ENCODE measurements around the gene ANKS1B. TPM values are rescaled to one million over a fixed set of nuclear protein-coding genes. Genes with fewer than 3 reads are reported as not detected.

Gene ANKS1B
- total RNA-seq, 3 donors from 2014 or later (not counting 1 experiment from before 2014, with no cell fraction given) = not detected

GRCh38 chr12:99901181-99901580, 83.6 kb downstream of the ANKS1B start:
- H3K36me3 ChIP-seq (ENCODE audit: control insufficient read depth, insufficient read depth, low read length) = no peaks in the 10 kb centered on the region
- H3K4me3 Mint-ChIP-seq = no peak overlapping the region
- no peak overlapping the region for H3K27ac Mint-ChIP-seq
- no peak for TF ChIP-seq CTCF (IDR thresholded peaks at IDR 0.05)
- H3K27me3 Mint-ChIP-seq (ENCODE audit: low read depth in 2 of 2) = no peaks in the 10 kb centered on the region
- H3K4me3 ChIP-seq (ENCODE audit: low read length) = no peak overlapping the region
- no peak overlapping the region for H3K27ac ChIP-seq (ENCODE audit: low read length)
- no peaks in the 10 kb centered on the region for H3K27me3 ChIP-seq (ENCODE audit: control insufficient read depth, insufficient read depth, low read length)
- no peaks in the 10 kb centered on the region for H3K4me1 Mint-ChIP-seq
- H3K36me3 Mint-ChIP-seq = no peaks in the 10 kb centered on the region
- H3K4me1 ChIP-seq (ENCODE audit: control insufficient read depth, insufficient read depth, low read length) = no peaks in the 10 kb centered on the region
- 37% methylated on average over 2 of the region's 2 CpGs for WGBS (ENCODE audit: insufficient coverage)
- no peak for ATAC-seq
- H3K9me3 ChIP-seq (ENCODE audit: control insufficient read depth, insufficient read depth, low read length) = no peaks in the 10 kb centered on the region
- H3K9me3 Mint-ChIP-seq = peaks cover under 1 to 10% of the 10 kb centered on the region in 2 donors
- no peak for DNase-seq
- intact Hi-C loops (cut with micrococcal nuclease) = no loop called here

- H3K9me3 ChIP-seq (ENCODE audit: control insufficient read depth, insufficient read depth, low read length) = no peaks in the 10 kb centered on the region
- H3K9me3 Mint-ChIP-seq = peaks cover 5 to 16% of the 10 kb centered on the region in 2 donors
- H3K36me3 ChIP-seq (ENCODE audit: control insufficient read depth, insufficient read depth, low read length) = no peaks in the 10 kb centered on the region
- DNase-seq = no peak
- no peaks in the 10 kb centered on the region for H3K27me3 ChIP-seq (ENCODE audit: control insufficient read depth, insufficient read depth, low read length)
- H3K36me3 Mint-ChIP-seq = no peaks in the 10 kb centered on the region
- H3K4me1 Mint-ChIP-seq = no peaks in the 10 kb centered on the region
- no peak for TF ChIP-seq CTCF (IDR thresholded peaks at IDR 0.05)
- H3K27me3 Mint-ChIP-seq (ENCODE audit: low read depth in 2 of 2) = no peaks in the 10 kb centered on the region
- no peaks in the 10 kb centered on the region for H3K4me1 ChIP-seq (ENCODE audit: control insufficient read depth, insufficient read depth, low read length)
- intact Hi-C loops (cut with micrococcal nuclease) = no loop called here
- H3K4me3 Mint-ChIP-seq = no peak overlapping the region
- no peak overlapping the region for H3K4me3 ChIP-seq (ENCODE audit: low read length)
- WGBS (ENCODE audit: insufficient coverage) = 100% methylated on average over 3 of the region's 5 CpGs
- ATAC-seq = no peak
- no peak overlapping the region for H3K27ac Mint-ChIP-seq
- H3K27ac ChIP-seq (ENCODE audit: low read length) = no peak overlapping the region
Observed at GRCh38 chr12:99898645-99899044, 86.1 kb downstream of the ANKS1B start.

GRCh38 chr12:99879439-99879838, 105.3 kb downstream of the ANKS1B start:
- no peak overlapping the region for H3K4me3 Mint-ChIP-seq
- peaks cover 0 to 8% of the 10 kb centered on the region in 2 donors for H3K9me3 Mint-ChIP-seq
- intact Hi-C loops (cut with micrococcal nuclease) = no loop called here
- H3K27me3 Mint-ChIP-seq (ENCODE audit: low read depth in 2 of 2) = no peaks in the 10 kb centered on the region
- no peak for TF ChIP-seq CTCF (IDR thresholded peaks at IDR 0.05)
- Histone ChIP-seq H3K4me1 (ENCODE audit: control insufficient read depth, insufficient read depth, low read length) (no peaks in the 10 kb centered on the region), H3K9me3 (ENCODE audit: control insufficient read depth, insufficient read depth, low read length) (no peaks in the 10 kb centered on the region), H3K27me3 (ENCODE audit: control insufficient read depth, insufficient read depth, low read length) (no peaks in the 10 kb centered on the region), H3K36me3 (ENCODE audit: control insufficient read depth, insufficient read depth, low read length) (no peaks in the 10 kb centered on the region), H3K4me3 (ENCODE audit: low read length) (no peak overlapping the region), H3K27ac (ENCODE audit: low read length) (no peak overlapping the region)
- no peak overlapping the region for H3K27ac Mint-ChIP-seq
- no peak for DNase-seq
- ATAC-seq = no peak
- no peaks in the 10 kb centered on the region for H3K4me1 Mint-ChIP-seq
- H3K36me3 Mint-ChIP-seq = no peaks in the 10 kb centered on the region

GRCh38 chr12:99875081-99875480, 109.7 kb downstream of the ANKS1B start:
- Mint-ChIP-seq H3K4me3 (no peak overlapping the region), H3K4me1 (no peaks in the 10 kb centered on the region), H3K27ac (no peak overlapping the region), H3K36me3 (peaks cover 10% of the 10 kb centered on the region), H3K9me3 (peaks cover 0 to 10% of the 10 kb centered on the region in 2 donors), H3K27me3 (ENCODE audit: low read depth in 2 of 2) (no peaks in the 10 kb centered on the region)
- intact Hi-C loops (cut with micrococcal nuclease) = no loop called here
- H3K36me3 ChIP-seq (ENCODE audit: control insufficient read depth, insufficient read depth, low read length) = no peaks in the 10 kb centered on the region
- no peaks in the 10 kb centered on the region for H3K9me3 ChIP-seq (ENCODE audit: control insufficient read depth, insufficient read depth, low read length)
- no peak for DNase-seq
- no peak overlapping the region for H3K4me3 ChIP-seq (ENCODE audit: low read length)
- no peaks in the 10 kb centered on the region for H3K27me3 ChIP-seq (ENCODE audit: control insufficient read depth, insufficient read depth, low read length)
- ATAC-seq = no peak
- no peak overlapping the region for H3K27ac ChIP-seq (ENCODE audit: low read length)
- TF ChIP-seq CTCF (IDR thresholded peaks at IDR 0.05) = no peak
- H3K4me1 ChIP-seq (ENCODE audit: control insufficient read depth, insufficient read depth, low read length) = no peaks in the 10 kb centered on the region

Data from natural killer cell (primary cell).